Effector memory CD8-positive, alpha-beta T cell (primary cell): ENCODE measurements around the gene MSI2.

Experiments used
- ATAC-seq: fragments of 150-1000 bp; cut with Tn5 transposase; replicated peaks from 2 replicates; pipeline ENCODE4 v1.10.0; 2021; ENCODE audit warnings: mild to moderate bottlenecking, moderate library complexity
- DNase-seq, 3 experiments: peaks; one replicate each; pipeline ENCODE4 v3.0.0; 2021
- H3K27ac Mint-ChIP-seq, 2 donors: one replicate each; pipeline ENCODE4 v1.8.0; 2022; ENCODE audit warnings: mild to moderate bottlenecking in 2 of 2, mixed read lengths in 2 of 2, moderate library complexity in 2 of 2
- H3K27me3 Mint-ChIP-seq, 2 donors: one replicate each; pipeline ENCODE4 v1.8.0; 2022; ENCODE audit warnings: mixed read lengths in 2 of 2
- H3K36me3 Mint-ChIP-seq: one replicate; pipeline ENCODE4 v1.8.0; 2022; ENCODE audit warnings: mild to moderate bottlenecking, moderate library complexity, mixed read lengths; ENCODE audit not compliant: insufficient read depth
- H3K4me1 Mint-ChIP-seq, 2 donors: one replicate each; pipeline ENCODE4 v1.8.0; 2022; ENCODE audit warnings: low read depth in 2 of 2, mixed read lengths in 2 of 2
- H3K4me3 Mint-ChIP-seq, 2 donors: one replicate each; pipeline ENCODE4 v1.8.0; 2022; ENCODE audit warnings: mild to moderate bottlenecking in 2 of 2, mixed read lengths in 2 of 2, moderate library complexity in 2 of 2
- H3K9me3 Mint-ChIP-seq, 2 donors: one replicate each; pipeline ENCODE4 v1.8.0; 2022; ENCODE audit warnings: mixed read lengths in 2 of 2

MSI2 gene

GRCh38 chr17:57587193-57587969, 331.1 kb downstream of the MSI2 start:
- DNase-seq (no peak), ATAC-seq (no peak)
- Mint-ChIP-seq H3K36me3 (peaks cover 10% of the 10 kb centered on the region), H3K27me3 (no peaks in the 10 kb centered on the region), H3K9me3 (no peaks in the 10 kb centered on the region), H3K27ac (peak overlapping the region in 1 of 2 donors; percentile 81), H3K4me3 (no peak overlapping the region), H3K4me1 (peaks cover 4 to 8% of the 10 kb centered on the region in 2 donors)

GRCh38 chr17:57588086-57588485, 331.8 kb downstream of the MSI2 start:
- H3K27me3 Mint-ChIP-seq, result no peaks in the 10 kb centered on the region
- peaks cover 10% of the 10 kb centered on the region for H3K36me3 Mint-ChIP-seq
- peak overlapping the region in 1 of 2 donors; percentile 81 for H3K27ac Mint-ChIP-seq
- DNase-seq (no peak), ATAC-seq (no peak)
- no peak overlapping the region for H3K4me3 Mint-ChIP-seq
- H3K4me1 Mint-ChIP-seq, result peaks cover 4 to 8% of the 10 kb centered on the region in 2 donors
- no peaks in the 10 kb centered on the region for H3K9me3 Mint-ChIP-seq

- peaks cover 0 to 2% of the 10 kb centered on the region in 2 donors for H3K9me3 Mint-ChIP-seq
- peaks cover 12% of the 10 kb centered on the region for H3K36me3 Mint-ChIP-seq
- ATAC-seq, result no peak
- no peak overlapping the region for H3K27ac Mint-ChIP-seq
- no peak for DNase-seq
- no peak overlapping the region for H3K4me3 Mint-ChIP-seq
- peaks cover 4 to 6% of the 10 kb centered on the region in 2 donors for H3K4me1 Mint-ChIP-seq
- H3K27me3 Mint-ChIP-seq, result no peaks in the 10 kb centered on the region
Observed at GRCh38 chr17:57589151-57590034, 333.1 kb downstream of the MSI2 start.

DNA sequence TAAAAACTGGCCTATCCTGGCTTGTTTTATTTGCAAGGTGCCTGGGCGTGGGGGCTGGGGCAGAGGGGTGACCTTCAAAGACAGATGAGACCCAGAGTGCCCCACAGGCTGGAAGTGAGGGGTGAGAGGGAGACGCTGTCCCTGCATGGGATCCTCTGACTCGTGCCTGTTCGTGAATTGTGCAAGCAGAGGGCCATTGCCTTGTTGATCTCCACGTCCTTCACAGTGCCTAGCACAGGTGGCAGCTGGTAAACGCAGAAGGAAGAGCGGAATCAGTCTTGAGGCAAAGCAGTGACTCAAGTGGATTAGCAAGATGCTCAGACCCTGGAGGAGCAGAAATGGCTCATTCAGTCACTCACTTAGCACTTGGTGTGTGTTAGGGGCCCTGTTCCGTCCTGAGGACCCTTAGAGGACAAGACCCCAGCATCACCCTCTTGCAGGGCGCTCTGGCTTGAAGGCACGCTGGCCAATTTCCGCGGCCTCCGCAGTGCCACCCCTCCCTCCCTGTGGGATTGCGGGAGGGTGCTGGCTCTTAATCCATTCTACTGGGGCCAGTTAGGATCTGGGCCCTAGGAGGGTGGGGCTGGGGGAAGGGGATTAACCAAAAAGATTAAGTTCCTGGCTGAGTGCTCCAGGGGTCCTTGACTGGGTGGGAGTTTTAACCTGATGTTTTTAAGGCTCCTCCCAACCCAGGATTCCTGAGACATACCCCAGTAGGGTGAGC, 337.6 kb downstream of the MSI2 start:
- H3K9me3 Mint-ChIP-seq, result peaks cover 0 to 2% of the 10 kb centered on the region in 2 donors
- ATAC-seq (no peak), DNase-seq (no peak)
- peak overlapping the region; percentile 62 to 77 for H3K27ac Mint-ChIP-seq
- no peak overlapping the region for H3K4me3 Mint-ChIP-seq
- H3K4me1 Mint-ChIP-seq, result peaks cover 13 to 19% of the 10 kb centered on the region in 2 donors
- peaks cover 4% of the 10 kb centered on the region for H3K36me3 Mint-ChIP-seq
- no peaks in the 10 kb centered on the region for H3K27me3 Mint-ChIP-seq

DNA sequence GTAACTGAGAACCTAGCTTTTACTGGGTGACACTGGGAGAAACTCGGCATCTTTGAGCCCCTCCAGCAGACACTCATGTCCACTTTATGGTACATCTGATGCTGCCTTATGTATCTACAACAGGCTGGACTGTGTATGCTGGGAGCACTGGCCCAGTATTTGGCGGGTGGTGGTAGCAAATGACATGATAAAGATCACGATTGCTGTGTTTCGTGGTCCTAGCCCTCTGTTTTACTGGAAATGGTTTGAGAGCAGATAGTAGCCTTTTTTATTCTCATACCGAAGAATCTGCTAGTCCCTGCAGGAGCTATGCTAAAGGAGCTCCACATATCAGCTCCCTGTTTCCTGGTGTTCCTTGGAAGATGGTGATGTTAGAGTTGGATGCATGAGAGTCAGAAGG, 338.4 kb downstream of the MSI2 start:
- H3K9me3 Mint-ChIP-seq, result peaks cover 0 to 2% of the 10 kb centered on the region in 2 donors
- H3K4me3 Mint-ChIP-seq, result no peak overlapping the region
- peaks cover 8% of the 10 kb centered on the region for H3K36me3 Mint-ChIP-seq
- ATAC-seq, result no peak
- no peak overlapping the region for H3K27ac Mint-ChIP-seq
- peaks cover 22 to 24% of the 10 kb centered on the region in 2 donors for H3K4me1 Mint-ChIP-seq
- DNase-seq, result no peak
- H3K27me3 Mint-ChIP-seq, result no peaks in the 10 kb centered on the region

DNA sequence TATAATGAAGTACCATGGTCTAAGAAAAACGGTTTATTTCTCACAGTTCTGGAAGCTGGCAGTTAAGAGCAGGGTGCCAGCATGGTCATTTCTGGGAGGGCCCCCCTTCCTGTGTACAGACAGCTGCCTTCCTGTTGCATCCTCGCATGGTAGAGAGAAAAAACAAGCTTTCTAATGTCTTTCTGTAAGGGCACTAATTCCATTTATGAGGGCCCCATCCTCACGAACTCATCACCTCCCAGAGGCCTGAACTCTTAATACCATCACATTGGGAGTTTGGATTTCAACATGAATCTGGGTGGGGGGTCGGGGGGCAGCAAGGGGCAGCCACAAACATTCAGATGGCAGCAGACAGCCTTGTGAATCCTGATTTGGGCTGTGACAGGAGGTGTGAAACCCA, 339.1 kb downstream of the MSI2 start:
- ATAC-seq, result no peak
- DNase-seq, result no peak
- no peak overlapping the region for H3K4me3 Mint-ChIP-seq
- peaks cover 0 to 2% of the 10 kb centered on the region in 2 donors for H3K9me3 Mint-ChIP-seq
- H3K27ac Mint-ChIP-seq, result no peak overlapping the region
- no peaks in the 10 kb centered on the region for H3K27me3 Mint-ChIP-seq
- peaks cover 29 to 30% of the 10 kb centered on the region in 2 donors for H3K4me1 Mint-ChIP-seq
- peaks cover 10% of the 10 kb centered on the region for H3K36me3 Mint-ChIP-seq

GRCh38 chr17:57595947-57596695, 339.8 kb downstream of the MSI2 start:
- no peak for DNase-seq
- H3K9me3 Mint-ChIP-seq, result peaks cover 0 to 2% of the 10 kb centered on the region in 2 donors
- H3K4me3 Mint-ChIP-seq, result no peak overlapping the region
- H3K4me1 Mint-ChIP-seq, result peaks cover 35 to 37% of the 10 kb centered on the region in 2 donors
- H3K36me3 Mint-ChIP-seq, result peaks cover 10% of the 10 kb centered on the region
- no peak for ATAC-seq
- H3K27me3 Mint-ChIP-seq, result no peaks in the 10 kb centered on the region
- H3K27ac Mint-ChIP-seq, result peak overlapping the region in 1 of 2 donors; percentile 44

DNA sequence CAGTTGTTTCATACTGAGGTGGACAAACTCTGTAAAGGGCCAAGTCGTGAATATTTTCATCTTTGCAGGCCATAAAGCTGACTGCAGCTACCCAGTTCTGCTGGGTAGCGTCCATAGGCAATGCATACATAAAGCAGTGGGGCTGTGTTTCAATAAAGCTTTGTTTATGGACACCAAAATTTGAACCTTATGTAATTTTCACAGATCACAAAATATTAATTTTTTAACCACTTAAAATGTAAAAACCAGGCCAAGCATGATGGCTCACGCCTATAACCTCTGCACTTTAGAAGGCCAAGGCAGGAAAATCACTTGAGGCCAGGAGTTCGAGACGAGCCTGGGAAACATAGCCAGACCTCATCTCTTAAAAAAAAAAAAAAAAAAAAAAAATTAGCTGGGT, 340.8 kb downstream of the MSI2 start:
- Mint-ChIP-seq H3K27ac (peak overlapping the region in 1 of 2 donors; percentile 44), H3K36me3 (peaks cover 14% of the 10 kb centered on the region), H3K27me3 (no peaks in the 10 kb centered on the region), H3K4me1 (peaks cover 44 to 45% of the 10 kb centered on the region in 2 donors), H3K9me3 (peaks cover 0 to 2% of the 10 kb centered on the region in 2 donors), H3K4me3 (no peak overlapping the region)
- DNase-seq, result no peak
- no peak for ATAC-seq

- ATAC-seq, result no peak
- Mint-ChIP-seq H3K4me3 (peak overlapping the region; percentile 35 to 52), H3K27me3 (no peaks in the 10 kb centered on the region)
Observed at GRCh38 chr17:57597531-57598453, 341.5 kb downstream of the MSI2 start.

GRCh38 chr17:57599271-57600045, 343.1 kb downstream of the MSI2 start:
- Mint-ChIP-seq H3K36me3 (peaks cover 19% of the 10 kb centered on the region), H3K4me1 (peaks cover 64 to 67% of the 10 kb centered on the region in 2 donors), H3K4me3 (peak overlapping the region; percentile 52 to 71), H3K27ac (peak overlapping the region; percentile 90 to 94), H3K27me3 (no peaks in the 10 kb centered on the region), H3K9me3 (no peaks in the 10 kb centered on the region)
- DNase-seq (peak in 2 of 3 experiments; percentile 25 to 29), ATAC-seq (peak; percentile 5)

More at GRCh38 chr17:57597531-57598453, 341.5 kb downstream of the MSI2 start:
- peaks cover 16% of the 10 kb centered on the region for H3K36me3 Mint-ChIP-seq
- H3K9me3 Mint-ChIP-seq, result peaks cover 0 to 2% of the 10 kb centered on the region in 2 donors
- H3K27ac Mint-ChIP-seq, result peak overlapping the region; percentile 73 to 90
- peaks cover 51% of the 10 kb centered on the region in 2 donors for H3K4me1 Mint-ChIP-seq
- DNase-seq, result peak in 1 of 3 experiments; percentile 25

DNA sequence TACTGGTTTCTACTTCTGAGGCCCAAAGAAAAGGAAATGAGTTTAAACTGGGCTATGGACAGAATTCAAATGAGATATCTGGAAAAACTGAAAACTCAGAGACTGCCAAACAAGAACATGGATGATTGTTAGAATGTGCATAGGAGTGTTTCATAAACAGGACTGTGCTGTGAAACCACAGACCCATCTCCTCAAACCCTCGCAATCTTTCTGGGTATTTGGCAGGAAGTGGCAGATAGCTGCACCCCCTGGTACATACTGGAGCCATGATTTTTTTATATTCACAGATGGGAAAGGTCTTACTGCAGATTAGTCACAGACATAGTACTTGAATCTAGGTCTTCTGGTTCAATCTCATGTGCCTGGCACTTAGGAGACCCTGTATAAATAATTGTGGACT, 343.8 kb downstream of the MSI2 start:
- peak overlapping the region; percentile 52 to 71 for H3K4me3 Mint-ChIP-seq
- DNase-seq (peak in 2 of 3 experiments; percentile 38 to 45), ATAC-seq (peak; percentile 59)
- H3K27ac Mint-ChIP-seq, result peak overlapping the region; percentile 90 to 94
- H3K9me3 Mint-ChIP-seq, result no peaks in the 10 kb centered on the region
- no peaks in the 10 kb centered on the region for H3K27me3 Mint-ChIP-seq
- H3K36me3 Mint-ChIP-seq, result peaks cover 18% of the 10 kb centered on the region
- H3K4me1 Mint-ChIP-seq, result peaks cover 67 to 70% of the 10 kb centered on the region in 2 donors
